ENCODE measurements around the gene RPRML.
A peak's percentile ranks its signal among the peaks of the same experiment; 100 is the strongest.

RPRML gene

DNA sequence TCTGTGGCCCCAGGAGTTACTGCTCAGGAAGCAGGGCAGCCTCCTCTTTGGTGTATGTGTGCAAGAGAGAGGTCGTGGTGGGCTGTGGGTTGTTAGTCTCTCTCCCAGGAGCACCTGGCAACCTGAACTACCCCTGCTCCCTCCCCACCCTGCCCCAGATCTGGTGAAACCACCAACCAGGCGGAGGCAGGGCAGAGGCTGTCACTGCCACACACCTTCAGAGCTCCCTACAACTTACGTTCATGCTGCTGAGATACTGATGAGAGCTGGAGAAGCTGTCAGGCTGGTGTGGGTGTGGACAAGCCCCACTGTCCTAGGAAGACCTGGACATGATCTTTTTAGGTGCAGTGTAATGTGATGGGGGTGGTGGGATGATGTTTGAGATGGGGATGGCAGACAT is 31.8 kb downstream of the RPRML start:
- H3K4me3 ChIP-seq (ENCODE audit: low read depth, low read length), result no peak overlapping the region
- TF ChIP-seq, protein P1, sequence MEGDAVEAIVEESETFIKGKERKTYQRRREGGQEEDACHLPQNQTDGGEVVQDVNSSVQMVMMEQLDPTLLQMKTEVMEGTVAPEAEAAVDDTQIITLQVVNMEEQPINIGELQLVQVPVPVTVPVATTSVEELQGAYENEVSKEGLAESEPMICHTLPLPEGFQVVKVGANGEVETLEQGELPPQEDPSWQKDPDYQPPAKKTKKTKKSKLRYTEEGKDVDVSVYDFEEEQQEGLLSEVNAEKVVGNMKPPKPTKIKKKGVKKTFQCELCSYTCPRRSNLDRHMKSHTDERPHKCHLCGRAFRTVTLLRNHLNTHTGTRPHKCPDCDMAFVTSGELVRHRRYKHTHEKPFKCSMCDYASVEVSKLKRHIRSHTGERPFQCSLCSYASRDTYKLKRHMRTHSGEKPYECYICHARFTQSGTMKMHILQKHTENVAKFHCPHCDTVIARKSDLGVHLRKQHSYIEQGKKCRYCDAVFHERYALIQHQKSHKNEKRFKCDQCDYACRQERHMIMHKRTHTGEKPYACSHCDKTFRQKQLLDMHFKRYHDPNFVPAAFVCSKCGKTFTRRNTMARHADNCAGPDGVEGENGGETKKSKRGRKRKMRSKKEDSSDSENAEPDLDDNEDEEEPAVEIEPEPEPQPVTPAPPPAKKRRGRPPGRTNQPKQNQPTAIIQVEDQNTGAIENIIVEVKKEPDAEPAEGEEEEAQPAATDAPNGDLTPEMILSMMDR (IDR thresholded peaks at IDR 0.05; ENCODE audit: control insufficient read depth, extremely low read depth, insufficient read depth), result no peak
- no peak for DNase-seq (ENCODE audit: low read depth)

- DNase-seq (ENCODE audit: low read depth), result peak; percentile 33
- TF ChIP-seq, protein P1 (IDR thresholded peaks at IDR 0.05; ENCODE audit: control insufficient read depth, extremely low read depth, insufficient read depth), result no peak
- no peak overlapping the region for H3K4me3 ChIP-seq (ENCODE audit: low read depth, low read length)
Measured at GRCh38 chr17:46944931-46945330, 34.1 kb downstream of the RPRML start.

DNA sequence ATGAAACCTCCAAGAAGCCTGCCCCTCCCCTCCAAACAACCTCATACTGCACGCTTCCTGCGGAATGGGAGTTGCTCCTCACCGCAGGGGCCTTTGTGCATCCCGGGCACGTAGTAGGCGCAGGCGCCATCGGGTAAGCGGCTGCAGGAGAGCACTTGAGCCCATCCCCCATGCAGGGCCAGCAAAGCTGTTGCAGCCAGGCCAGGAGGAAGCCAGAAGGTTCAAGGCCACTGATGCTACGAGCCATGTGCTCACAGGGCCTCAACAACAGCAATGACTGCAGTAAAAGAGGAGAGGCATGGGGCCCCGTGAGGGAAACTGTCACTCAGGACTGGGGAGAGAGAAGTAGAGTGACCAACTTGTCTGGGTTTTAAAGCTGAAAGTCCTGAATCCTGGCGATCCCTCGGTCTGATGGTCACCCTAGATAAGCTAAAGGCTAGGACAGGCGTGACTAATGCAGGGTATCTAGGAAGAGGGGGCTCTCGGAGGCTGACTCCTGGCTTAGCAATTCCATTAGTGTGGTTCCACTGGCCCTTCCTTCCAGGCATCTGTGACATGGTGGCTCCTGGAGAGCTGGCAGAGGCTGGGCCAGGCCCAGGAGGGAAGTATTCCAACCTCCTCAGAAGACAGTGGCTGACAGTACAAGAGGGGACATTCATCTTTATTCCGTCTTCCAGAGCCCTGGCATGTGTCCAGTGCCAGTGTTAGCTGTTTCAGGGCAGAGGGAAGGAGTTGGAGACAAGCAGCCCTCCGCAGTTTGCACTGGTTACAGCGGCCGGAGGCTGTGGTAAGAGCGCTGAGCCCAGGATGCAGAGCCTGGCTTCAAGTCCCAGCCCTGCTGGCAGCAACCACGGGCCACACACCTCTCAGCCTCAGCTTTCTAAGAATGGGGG is 35.3 kb downstream of the RPRML start:
- no peak overlapping the region for H3K4me3 ChIP-seq (ENCODE audit: low read depth, low read length)
- TF ChIP-seq, protein P1 (IDR thresholded peaks at IDR 0.05; ENCODE audit: control insufficient read depth, extremely low read depth, insufficient read depth), result no peak
- DNase-seq (ENCODE audit: low read depth), result no peak

GRCh38 chr17:46943218-46943500 is 35.9 kb downstream of the RPRML start:
- DNase-seq (ENCODE audit: low read depth), result no peak
- TF ChIP-seq, protein P1 (IDR thresholded peaks at IDR 0.05; ENCODE audit: control insufficient read depth, extremely low read depth, insufficient read depth), result no peak
- no peak overlapping the region for H3K4me3 ChIP-seq (ENCODE audit: low read depth, low read length)

- TF ChIP-seq, protein P1 (IDR thresholded peaks at IDR 0.05; ENCODE audit: control insufficient read depth, extremely low read depth, insufficient read depth), result peak; percentile 95
- H3K4me3 ChIP-seq (ENCODE audit: low read depth, low read length), result no peak overlapping the region
- no peak for DNase-seq (ENCODE audit: low read depth)
Measured at GRCh38 chr17:46942441-46943217, 36.4 kb downstream of the RPRML start.

GRCh38 chr17:46940692-46941404 is 38.2 kb downstream of the RPRML start:
- DNase-seq (ENCODE audit: low read depth), result no peak
- H3K4me3 ChIP-seq (ENCODE audit: low read depth, low read length), result no peak overlapping the region
- TF ChIP-seq, protein P1 (IDR thresholded peaks at IDR 0.05; ENCODE audit: control insufficient read depth, extremely low read depth, insufficient read depth), result peak; percentile 93
